Measurements from ENCODE around the gene ROCK1.

DNA sequence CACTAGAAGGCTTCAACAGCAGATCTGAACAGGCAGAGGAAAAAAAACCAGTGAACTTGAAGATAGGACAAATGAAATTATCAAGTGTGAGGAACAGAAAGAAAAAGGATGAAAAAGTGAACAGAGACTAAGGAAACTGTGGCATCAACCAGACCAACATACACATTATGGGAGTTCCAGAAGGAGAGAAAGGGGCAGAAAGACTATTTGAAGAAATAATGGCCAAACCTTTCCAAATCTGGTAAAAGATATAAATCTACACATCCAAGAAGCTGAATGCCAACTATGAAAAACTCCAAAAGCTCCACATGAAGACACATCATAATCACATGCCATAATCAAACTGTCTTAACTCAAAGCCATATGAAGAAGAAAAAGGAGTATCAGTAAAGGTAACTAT lies 79.8 kb downstream of the ROCK1 start:
- TF ChIP-seq EZH2 (IDR thresholded peaks at IDR 0.05; ENCODE audit: borderline replicate concordance, low read depth, low read length, severe bottlenecking) (no peak), POLR2AphosphoS5 (IDR thresholded peaks at IDR 0.05; ENCODE audit: insufficient read depth, low read depth, low read length) (no peak), JUN (IDR thresholded peaks at IDR 0.05; ENCODE audit: borderline replicate concordance, insufficient read depth, insufficient read length, low read depth) (no peak)
- TF ChIP-seq, protein P1, sequence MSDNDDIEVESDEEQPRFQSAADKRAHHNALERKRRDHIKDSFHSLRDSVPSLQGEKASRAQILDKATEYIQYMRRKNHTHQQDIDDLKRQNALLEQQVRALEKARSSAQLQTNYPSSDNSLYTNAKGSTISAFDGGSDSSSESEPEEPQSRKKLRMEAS (IDR thresholded peaks at IDR 0.05; ENCODE audit: insufficient read depth, insufficient read length), result no peak
